GM19193 (cell line): Measurements from ENCODE around the gene GAREM1.

Experiments used
- POLR2A ChIP-seq: IDR thresholded peaks from 4 replicates; pipeline ENCODE4 v1.6.1; 2011; ENCODE audit not compliant: insufficient read depth, insufficient read length; ENCODE audit errors: extremely low read depth

Gene GAREM1

DNA sequence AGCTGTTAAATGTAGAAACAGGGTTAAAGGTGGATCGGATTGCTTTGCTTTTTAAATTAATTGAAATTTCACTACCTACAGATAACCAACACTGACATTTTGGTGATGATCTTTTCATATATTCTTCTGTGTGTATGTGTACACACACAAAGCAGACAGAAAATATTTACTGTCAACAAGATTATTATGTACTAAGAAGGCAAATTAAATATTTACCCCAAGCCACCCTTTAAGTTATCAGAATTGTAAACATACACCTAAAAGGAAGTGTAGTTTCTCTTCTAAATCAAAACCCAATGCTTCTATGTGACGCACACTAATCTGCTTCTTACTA is 98.7 kb downstream of the GAREM1 start:
- TF ChIP-seq POLR2A = no peak

DNA sequence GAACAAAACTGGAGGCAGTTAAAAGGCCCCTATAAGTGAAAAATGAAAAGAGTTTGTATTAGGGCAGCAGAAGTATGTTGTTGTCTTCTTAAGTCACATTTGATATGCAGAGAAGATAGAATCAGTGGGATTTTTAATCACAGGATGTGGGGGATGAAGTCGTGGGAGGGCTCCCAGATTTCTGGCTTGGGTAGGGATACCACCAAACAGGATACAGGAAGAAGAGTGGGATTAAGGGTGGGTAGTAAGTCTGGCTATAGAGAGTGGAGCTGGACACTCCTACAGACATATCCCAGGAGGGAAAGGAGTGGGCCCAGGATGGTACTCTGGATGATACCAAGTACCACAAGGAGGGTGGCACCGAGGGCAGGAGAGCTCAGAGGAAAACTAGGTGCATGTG is 99.3 kb downstream of the GAREM1 start:
- TF ChIP-seq POLR2A = no peak

DNA sequence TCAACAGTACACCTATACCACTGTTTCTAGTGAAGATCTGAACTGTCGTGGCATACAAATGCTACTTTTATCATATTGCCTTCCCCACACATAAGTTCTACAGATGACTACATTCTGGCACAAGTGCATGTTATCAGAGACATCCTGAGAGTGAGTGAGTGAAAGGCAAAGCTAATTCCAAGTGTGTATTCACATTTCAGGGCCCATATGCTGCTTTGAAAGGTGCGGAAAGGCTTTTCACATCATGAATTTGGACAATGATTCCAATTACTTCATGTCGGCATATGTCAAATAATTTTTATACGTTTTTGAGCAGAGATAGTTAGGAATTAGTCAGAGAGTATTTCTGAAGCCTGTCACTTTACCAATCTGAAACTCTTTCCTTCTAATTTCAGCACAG is 101.7 kb downstream of the GAREM1 start:
- no peak for TF ChIP-seq POLR2A

DNA sequence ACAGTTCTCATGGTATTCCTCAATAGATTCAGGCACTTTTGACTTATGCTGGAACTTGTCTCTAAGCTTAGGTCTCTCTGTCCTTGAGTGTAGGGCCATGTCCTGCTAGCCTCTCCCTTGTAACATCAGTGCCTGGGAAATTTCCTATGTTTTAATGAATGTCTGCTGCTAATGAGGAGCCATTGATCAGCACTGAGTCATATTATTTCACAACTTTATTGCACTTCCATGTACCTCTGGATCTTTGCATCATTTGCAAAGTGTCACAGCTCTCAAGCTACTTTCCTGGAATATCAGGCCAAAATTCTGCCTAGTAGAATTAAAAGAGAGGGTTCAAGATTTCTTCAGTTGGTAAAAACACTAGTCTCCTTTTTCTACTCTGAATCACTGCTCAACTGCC is 102.5 kb downstream of the GAREM1 start:
- TF ChIP-seq POLR2A = no peak

DNA sequence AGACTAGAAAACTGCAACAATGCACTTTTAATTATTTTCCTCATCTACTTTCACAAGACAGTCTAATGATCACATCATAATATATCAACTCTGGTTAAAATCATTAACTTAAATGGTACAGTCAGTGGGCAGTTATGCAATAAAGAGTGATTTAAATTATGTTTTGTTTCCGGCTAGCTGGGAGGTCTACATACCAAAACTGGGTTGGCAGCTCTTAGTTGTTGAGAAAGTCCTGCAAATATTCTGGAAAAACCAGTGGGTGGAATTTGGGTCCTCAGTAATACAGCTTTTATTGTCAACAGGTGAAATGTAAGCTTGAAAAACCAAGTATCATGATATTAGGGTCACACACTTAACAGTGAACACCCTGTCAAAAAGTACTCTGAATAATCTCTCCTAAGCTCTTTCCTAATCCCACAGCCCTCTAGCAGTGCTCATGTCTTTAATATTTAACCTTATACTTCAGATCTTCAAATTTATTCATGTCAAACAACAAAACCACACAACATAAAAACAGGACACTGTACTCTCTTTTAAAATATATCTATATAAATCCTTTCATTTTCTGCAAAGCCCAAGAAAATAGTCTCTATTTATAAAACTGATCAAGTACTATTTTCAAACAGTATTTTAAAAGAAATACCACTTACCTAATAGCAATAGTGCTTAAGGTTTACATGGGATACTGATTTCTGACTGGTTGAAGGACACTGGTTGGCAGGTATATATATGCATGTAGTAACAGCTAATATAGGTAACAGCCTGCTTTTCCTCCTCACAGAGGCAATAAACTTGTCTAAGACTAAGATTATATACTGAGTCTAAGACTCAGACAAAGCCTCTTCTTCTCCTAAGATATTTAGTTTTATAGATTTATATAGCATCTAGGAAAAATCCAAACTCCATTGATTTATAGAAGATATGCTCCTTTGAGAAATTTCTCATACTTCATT is 103.8 kb downstream of the GAREM1 start:
- TF ChIP-seq POLR2A = no peak

DNA sequence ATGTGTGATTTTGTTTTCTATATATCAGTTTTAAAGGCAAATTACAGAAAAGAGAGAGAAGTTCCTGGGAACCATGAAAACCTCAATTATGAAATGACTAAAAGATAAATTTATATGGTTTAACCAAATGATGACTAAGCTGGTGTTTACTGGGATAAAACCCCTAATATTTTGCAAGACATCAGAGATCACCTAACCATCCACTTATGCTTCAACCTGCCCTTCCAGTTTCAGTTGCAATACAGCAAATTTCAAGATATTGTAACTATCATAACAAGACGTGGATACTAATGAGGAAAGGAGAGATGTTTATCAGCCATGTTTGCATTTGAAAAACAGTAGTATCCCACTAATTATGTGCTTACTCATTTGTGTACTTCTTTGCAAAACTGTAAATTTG is 108.2 kb downstream of the GAREM1 start:
- no peak for TF ChIP-seq POLR2A

DNA sequence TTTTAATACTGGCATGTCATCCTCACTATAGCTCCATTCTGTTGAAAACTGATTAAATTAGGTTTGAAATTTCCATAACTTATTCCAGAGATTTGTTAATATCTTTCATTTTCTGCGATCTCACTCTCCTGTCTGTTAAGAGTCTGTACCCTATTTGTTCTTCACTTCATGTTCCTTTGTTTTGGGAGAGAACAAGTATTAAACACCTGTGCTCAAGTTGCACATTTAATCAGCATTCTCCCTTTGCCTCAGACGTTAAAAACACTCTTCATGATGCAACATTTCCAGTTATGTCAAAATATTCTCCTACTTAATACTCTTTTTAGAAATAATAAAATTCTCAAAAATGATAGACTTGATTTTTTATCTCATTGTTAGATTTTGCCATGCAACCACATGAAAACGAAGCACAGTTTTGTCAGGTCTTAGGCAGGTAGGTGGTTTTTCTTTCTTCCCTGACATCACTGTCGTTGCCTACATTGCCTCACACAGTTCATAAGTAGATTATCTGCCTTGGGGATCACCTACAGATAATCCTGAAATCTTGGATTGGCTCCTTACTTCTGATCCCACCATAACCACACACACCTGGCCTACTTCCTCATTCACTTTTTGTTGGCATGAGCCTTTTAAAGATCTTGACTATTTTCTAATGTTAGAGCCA is 109.9 kb downstream of the GAREM1 start:
- no peak for TF ChIP-seq POLR2A

DNA sequence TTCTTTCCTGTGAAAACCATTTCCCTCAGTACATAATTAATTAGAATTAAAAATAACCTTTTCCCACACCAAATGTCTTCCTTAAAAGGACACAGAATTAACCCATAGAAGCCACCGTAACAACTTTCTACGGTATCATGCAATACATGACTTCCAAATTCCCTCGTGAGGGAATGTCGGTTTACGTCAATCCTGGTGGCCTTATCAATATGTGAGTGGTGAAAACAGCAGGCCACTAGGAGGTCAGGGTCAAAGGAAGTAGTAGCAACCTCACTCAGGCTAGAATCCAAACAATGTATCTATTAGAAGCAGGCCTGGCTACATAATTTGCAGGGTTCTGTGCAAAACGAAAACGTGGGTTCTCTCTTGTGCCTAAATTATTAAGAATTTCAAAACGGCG is 112.2 kb downstream of the GAREM1 start:
- no peak for TF ChIP-seq POLR2A

DNA sequence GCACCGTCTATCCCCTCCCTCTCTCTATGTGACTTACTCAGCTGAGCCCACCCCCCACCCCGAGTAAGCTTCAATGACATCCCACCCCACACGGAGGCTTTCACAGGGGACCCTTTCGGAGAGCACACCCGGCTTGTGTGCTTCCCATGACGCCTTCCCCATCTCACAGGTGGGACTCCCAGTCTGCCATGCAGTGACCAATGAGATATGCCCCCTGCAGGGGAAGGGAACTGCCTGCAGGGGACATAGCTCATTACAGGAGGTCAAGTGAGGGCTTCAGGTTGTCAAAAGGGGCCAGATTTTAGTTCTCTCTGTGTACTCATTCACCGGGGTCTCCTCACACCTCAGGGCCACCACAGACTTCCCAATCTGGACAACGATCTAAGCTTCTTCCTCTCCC is 112.6 kb downstream of the GAREM1 start:
- no peak for TF ChIP-seq POLR2A

DNA sequence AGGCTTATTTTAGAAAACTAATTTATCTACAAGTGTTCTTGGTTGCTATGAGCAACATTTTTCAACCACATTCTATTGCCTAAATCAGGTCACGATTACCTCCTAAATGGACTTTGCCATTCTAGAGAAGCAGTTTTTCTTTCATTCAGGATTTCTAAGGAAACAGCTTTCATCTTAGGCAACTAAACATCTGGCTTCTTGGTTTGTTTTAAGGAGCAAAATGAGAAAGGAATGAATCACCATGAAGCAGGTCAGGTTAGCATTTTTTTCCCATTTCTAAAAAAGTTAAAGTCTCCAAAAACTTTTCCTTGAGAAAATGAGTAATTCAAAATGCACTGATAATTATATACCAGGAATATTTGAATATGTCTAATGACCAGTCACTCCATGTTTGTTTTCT is 114.8 kb downstream of the GAREM1 start:
- TF ChIP-seq POLR2A = no peak

DNA sequence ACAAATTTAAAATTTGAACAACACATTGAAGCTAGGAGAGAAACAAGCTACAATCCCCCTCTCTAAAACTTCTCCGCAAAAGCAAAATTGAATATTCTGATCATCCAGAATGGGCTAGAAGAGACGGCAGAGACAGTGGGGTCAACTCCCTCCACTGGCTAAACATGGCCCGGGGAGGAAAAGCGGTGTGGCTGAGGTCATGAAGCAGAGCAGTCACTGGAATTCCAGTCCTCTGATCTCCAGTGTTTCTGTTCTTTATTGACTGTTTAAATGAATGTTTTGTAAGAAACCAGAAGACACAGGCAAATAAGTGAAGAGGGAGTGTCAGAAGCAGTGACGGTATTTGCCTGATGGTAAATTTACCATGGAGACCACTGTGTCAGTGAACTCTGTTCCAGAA is 116.2 kb downstream of the GAREM1 start:
- TF ChIP-seq POLR2A = no peak

DNA sequence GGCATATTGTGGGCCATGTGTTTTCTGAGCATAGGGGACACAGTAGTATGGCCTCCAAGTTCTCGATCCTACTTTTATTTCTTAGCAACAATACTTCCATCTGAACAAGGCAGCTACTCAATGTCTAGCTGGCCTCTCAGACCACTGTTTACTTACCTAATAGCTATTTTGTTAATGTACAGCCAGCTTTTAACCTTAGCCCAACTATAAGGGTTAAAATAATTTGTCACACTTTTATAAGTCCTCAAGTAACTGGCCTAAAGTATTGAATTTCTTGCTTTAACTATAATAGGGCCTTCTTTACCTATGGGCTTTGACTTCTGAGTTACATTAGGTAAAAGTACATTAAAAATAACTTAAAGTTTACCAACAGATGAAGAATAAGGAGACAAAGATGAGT is 117.4 kb downstream of the GAREM1 start:
- TF ChIP-seq POLR2A = no peak

DNA sequence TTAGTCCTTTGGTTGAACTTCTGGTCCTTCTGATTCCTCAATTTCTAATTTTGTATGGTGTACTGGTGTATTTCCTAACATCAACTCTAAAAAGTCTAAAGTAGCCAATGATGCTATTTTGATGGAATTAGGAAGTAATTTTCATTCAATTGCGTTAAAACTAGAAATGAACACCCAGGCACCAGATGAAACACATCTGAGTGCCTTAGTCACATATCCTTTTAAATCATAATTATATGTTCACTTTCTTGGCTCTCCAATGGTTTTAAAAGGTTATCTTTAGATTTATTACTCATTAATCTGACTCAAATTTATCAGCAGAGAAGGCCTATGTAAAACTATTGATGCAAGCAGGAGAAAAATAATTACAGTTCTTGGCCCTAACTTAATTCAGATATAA is 119.7 kb downstream of the GAREM1 start:
- no peak for TF ChIP-seq POLR2A

DNA sequence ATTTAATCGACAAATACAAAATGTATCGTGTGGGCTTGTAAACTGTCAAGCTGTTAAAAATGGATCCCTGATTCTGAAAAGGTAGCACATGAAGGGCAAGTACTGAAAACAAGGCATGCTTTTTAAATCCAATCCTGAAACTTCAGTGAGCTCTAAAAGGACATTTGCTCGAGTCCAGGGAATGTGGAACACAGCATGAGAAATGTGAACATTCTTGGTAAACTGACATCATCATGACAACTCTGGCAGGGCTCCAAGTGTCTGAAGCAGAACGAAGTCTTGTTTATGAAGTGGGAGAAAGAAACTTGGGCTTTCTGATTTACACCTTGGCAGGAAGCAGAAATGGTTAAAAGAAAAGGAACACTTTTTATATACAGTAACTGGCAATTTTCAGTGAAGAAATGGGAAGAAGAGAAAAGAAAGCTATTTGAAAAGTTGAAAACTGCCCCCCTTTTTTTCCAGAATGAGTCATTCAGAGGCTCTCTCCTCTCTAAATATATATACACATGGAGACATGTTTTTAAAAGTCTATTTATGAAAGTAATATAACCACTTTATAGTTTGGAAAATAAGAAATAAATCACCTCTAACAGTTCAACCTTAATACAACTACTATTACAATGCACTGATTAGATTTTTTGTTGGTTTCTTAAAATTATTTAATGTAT is 120.8 kb downstream of the GAREM1 start:
- no peak for TF ChIP-seq POLR2A

DNA sequence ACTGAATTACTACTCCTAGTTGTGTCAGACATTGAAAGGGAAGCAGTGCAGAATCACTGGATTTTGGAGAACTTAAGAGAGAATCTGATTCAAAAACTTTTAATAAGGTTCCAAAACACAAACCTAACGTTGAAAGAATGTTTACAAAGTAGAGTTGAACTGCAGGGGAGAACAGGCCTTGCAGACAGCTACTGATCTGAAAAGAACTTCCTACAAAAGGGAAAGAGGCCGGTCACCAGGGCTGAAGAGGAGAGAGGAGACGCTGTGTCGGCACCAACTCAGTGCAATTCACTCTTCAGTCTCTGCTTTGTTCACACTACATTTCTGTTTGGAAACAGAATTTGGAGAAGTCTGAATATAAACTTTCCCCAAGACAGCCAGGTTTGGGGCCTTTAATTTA is 124.0 kb downstream of the GAREM1 start:
- TF ChIP-seq POLR2A = no peak

DNA sequence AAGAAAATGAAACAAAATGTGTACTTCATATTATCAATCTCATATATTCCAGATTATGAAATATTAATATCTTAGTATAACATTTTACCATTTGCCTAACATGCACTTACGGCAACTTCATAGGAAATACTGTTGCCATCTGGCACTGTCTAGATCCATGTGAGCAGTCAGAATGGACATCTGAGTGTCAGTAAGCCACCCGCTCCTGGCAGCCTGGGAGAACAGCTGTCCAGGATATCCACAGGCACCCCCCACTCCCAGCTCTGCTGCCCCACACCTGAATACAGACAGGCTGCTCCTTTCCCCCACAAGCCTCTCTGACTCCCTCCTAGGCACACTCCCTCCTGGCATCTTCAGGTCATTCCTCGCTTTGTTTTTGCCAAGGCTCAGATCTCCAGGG is 127.0 kb downstream of the GAREM1 start:
- no peak for TF ChIP-seq POLR2A
